PC-3 (cell line): Measurements from ENCODE around the gene LHFPL3. TPM values are rescaled to one million over a fixed set of nuclear protein-coding genes. Genes with fewer than 3 reads are reported as not detected.

Experiments
- ATAC-seq: fragments of 200-7000 bp; cut with Tn5 transposase; 2 replicates; pipeline ENCODE4 v1.9.1; 2020; ENCODE audit warnings: mild to moderate bottlenecking, moderate library complexity
- BruUV-seq: library from RNA; stranded (reverse); fragments of 400-500 nt; replicated peaks from 2 replicates; lab custom pipeline; 2021; lab: Mats Ljungman, UMichigan
- CTCF ChIA-PET: fragments of 300-600 bp; sonication (Branson Sonifier 250); formaldehyde crosslinking; loops from one replicate; lab custom pipeline; 2022; ENCODE audit warnings: antibody characterized with exemption; lab: Charles Lee
- POLR2A ChIA-PET: fragments of 300-600 bp; sonication (Branson Sonifier 250); formaldehyde crosslinking; loops from one replicate; lab custom pipeline; 2022; ENCODE audit warnings: antibody characterized with exemption; ENCODE audit not compliant: unreplicated experiment; lab: Charles Lee
- DNase-seq: peaks from one replicate; pipeline ENCODE4 v3.0.0-alpha.2; 2015
- H2AFZ ChIP-seq: fragments of 300-600 bp; sonication (generic); 2 replicates; pipeline ENCODE4 v1.6.0; 2016; ENCODE audit warnings: antibody characterized with exemption, low read length
- H3F3A ChIP-seq: fragments of 300-600 bp; sonication (generic); one replicate; pipeline ENCODE4 v1.6.0; 2017; ENCODE audit warnings: antibody characterized with exemption, low read length, control low read depth, mild to moderate bottlenecking; ENCODE audit not compliant: unreplicated experiment
- H3K27ac ChIP-seq: fragments of 300-600 bp; sonication (generic); 2 replicates; pipeline ENCODE4 v1.5.1; 2016; ENCODE audit warnings: mild to moderate bottlenecking, low read length
- H3K27me3 ChIP-seq: fragments of 300-600 bp; sonication (generic); 2 replicates; pipeline ENCODE4 v1.6.1; 2016; ENCODE audit warnings: low read length, mixed read lengths
- H3K36me3 ChIP-seq: fragments of 300-600 bp; sonication (generic); 2 replicates; pipeline ENCODE4 v1.6.1; 2016; ENCODE audit warnings: low read depth, mixed run types, low read length, mixed read lengths
- H3K4me1 ChIP-seq: fragments of 300-600 bp; sonication (generic); 2 replicates; pipeline ENCODE4 v1.5.1; 2016; ENCODE audit warnings: low read length; ENCODE audit not compliant: insufficient read depth
- H3K4me2 ChIP-seq: fragments of 300-600 bp; sonication (generic); 2 replicates; pipeline ENCODE4 v1.6.0; 2016; ENCODE audit warnings: low read length
- H3K4me3 ChIP-seq: fragments of 300-600 bp; sonication (generic); 2 replicates; pipeline ENCODE4 v1.5.1; 2016; ENCODE audit warnings: mild to moderate bottlenecking, low read length, mixed read lengths
- H3K79me2 ChIP-seq: fragments of 300-600 bp; sonication (generic); 2 replicates; pipeline ENCODE4 v1.6.1; 2017; ENCODE audit warnings: low read length, mixed read lengths
- H3K9ac ChIP-seq: fragments of 300-600 bp; sonication (generic); 2 replicates; pipeline ENCODE4 v1.6.0; 2016; ENCODE audit warnings: mild to moderate bottlenecking, low read length
- H3K9me2 ChIP-seq: fragments of 300-600 bp; sonication (generic); replicated peaks from 2 replicates; pipeline ENCODE4 v1.6.1; 2016; ENCODE audit warnings: mixed run types, low read length, mixed read lengths
- H3K9me3 ChIP-seq: fragments of 300-600 bp; sonication (generic); 2 replicates; pipeline ENCODE4 v1.6.1; 2016; ENCODE audit warnings: low read length, mixed read lengths
- H4K20me1 ChIP-seq: fragments of 300-600 bp; sonication (generic); 2 replicates; pipeline ENCODE4 v1.6.1; 2016; ENCODE audit warnings: low read length, mixed read lengths
- CTCF ChIP-seq: fragments of 300-600 bp; sonication (generic); conservative IDR thresholded peaks from 2 replicates; pipeline ENCODE4 v1.5.1; 2017; ENCODE audit warnings: antibody characterized with exemption, low read depth, mild to moderate bottlenecking, low read length
- EZH2 ChIP-seq: fragments of 300-600 bp; sonication (generic); IDR thresholded peaks from one replicate; pipeline ENCODE4 v1.6.1; 2017; ENCODE audit warnings: antibody characterized with exemption, mild to moderate bottlenecking, low read length; ENCODE audit not compliant: unreplicated experiment
- EZH2phosphoT487 ChIP-seq: fragments of 300-600 bp; sonication (generic); IDR thresholded peaks from 2 replicates; pipeline ENCODE4 v1.6.1; 2018; ENCODE audit warnings: mild to moderate bottlenecking, antibody characterized with exemption, low read length, borderline replicate concordance
- intact Hi-C: fragments of 100-400 bp; cut with micrococcal nuclease; formaldehyde crosslinking; loops from 2 replicates; pipeline ENCODE4 v1.9.0; 2023
- total RNA-seq: library from RNA; depleted of rRNA; stranded (reverse); fragments of >200 nt; gene quantifications from 2 replicates; pipeline ENCODE4 v1.2.3, GENCODE V29; 2014

Gene LHFPL3
- total RNA-seq, 1 experiment from 2014 or later, result not detected

- no peaks in the 10 kb centered on the region for H3K9me2 ChIP-seq
- intact Hi-C loops, result no loop called here
- POLR2A ChIA-PET, result no interaction called here
These were observed 38.0 kb downstream of the LHFPL3 start for GRCh38 chr7:104366390-104366789.

GRCh38 chr7:104367926-104368325, 39.5 kb downstream of the LHFPL3 start:
- H3K36me3 ChIP-seq, result no peaks in the 10 kb centered on the region
- H3K4me1 ChIP-seq, result no peaks in the 10 kb centered on the region; the same call in 1 of the 2 replicates
- H3F3A ChIP-seq, result no peaks in the 10 kb centered on the region
- no peaks in the 10 kb centered on the region for H3K9me2 ChIP-seq
- TF ChIP-seq EZH2, result no peak
- no peak for TF ChIP-seq CTCF
- no peak for TF ChIP-seq EZH2phosphoT487
- ChIA-PET POLR2A (no interaction called here), CTCF (no interaction called here)
- ATAC-seq (no peak), DNase-seq (no peak)
- H3K9ac ChIP-seq, result no peak overlapping the region
- intact Hi-C loops, result no loop called here
- H4K20me1 ChIP-seq, result no peaks in the 10 kb centered on the region
- no peaks in the 10 kb centered on the region for H3K9me3 ChIP-seq
- no peak overlapping the region for H3K27ac ChIP-seq
- H3K27me3 ChIP-seq, result peaks cover 25% of the 10 kb centered on the region; the same call in 1 of the 2 replicates
- H2AFZ ChIP-seq, result no peak overlapping the region
- no TSS peak for BruUV-seq
- H3K4me2 ChIP-seq, result no peak overlapping the region
- H3K4me3 ChIP-seq, result no peak overlapping the region
- H3K79me2 ChIP-seq, result no peaks in the 10 kb centered on the region

More at GRCh38 chr7:104366390-104366789, 38.0 kb downstream of the LHFPL3 start:
- no peaks in the 10 kb centered on the region for H3K9me3 ChIP-seq
- H3K27me3 ChIP-seq, result peaks cover 18% of the 10 kb centered on the region; the same call in 1 of the 2 replicates
- no peak overlapping the region for H3K27ac ChIP-seq
- no peaks in the 10 kb centered on the region for H4K20me1 ChIP-seq
- H3F3A ChIP-seq, result no peaks in the 10 kb centered on the region
- H3K9ac ChIP-seq, result no peak overlapping the region
- no peak for DNase-seq
- H3K4me2 ChIP-seq, result no peak overlapping the region
- no peak overlapping the region for H2AFZ ChIP-seq
- CTCF ChIA-PET, result no interaction called here
- TF ChIP-seq CTCF, result no peak
- no peak for TF ChIP-seq EZH2
- TF ChIP-seq EZH2phosphoT487, result no peak
- no peak for ATAC-seq
- no peaks in the 10 kb centered on the region for H3K79me2 ChIP-seq
- H3K36me3 ChIP-seq, result no peaks in the 10 kb centered on the region
- H3K4me1 ChIP-seq, result no peaks in the 10 kb centered on the region; the same call in 1 of the 2 replicates
- H3K4me3 ChIP-seq, result no peak overlapping the region
- no TSS peak for BruUV-seq

GRCh38 chr7:104371216-104371979, 43.0 kb downstream of the LHFPL3 start:
- ChIA-PET CTCF (no interaction called here), POLR2A (no interaction called here)
- H2AFZ ChIP-seq, result no peak overlapping the region
- H3K9me2 ChIP-seq, result no peaks in the 10 kb centered on the region
- no peak overlapping the region for H3K27ac ChIP-seq
- no peaks in the 10 kb centered on the region for H3K36me3 ChIP-seq
- H3K9me3 ChIP-seq, result no peaks in the 10 kb centered on the region
- H3K9ac ChIP-seq, result no peak overlapping the region
- H3K4me2 ChIP-seq, result no peak overlapping the region
- ATAC-seq (no peak), DNase-seq (no peak)
- H4K20me1 ChIP-seq, result no peaks in the 10 kb centered on the region
- no peak overlapping the region for H3K4me3 ChIP-seq
- TF ChIP-seq CTCF (no peak), EZH2 (no peak), EZH2phosphoT487 (no peak)
- peaks cover 23% of the 10 kb centered on the region; the same call in 1 of the 2 replicates for H3K27me3 ChIP-seq
- H3K4me1 ChIP-seq, result no peaks in the 10 kb centered on the region
- no peaks in the 10 kb centered on the region for H3K79me2 ChIP-seq
- H3F3A ChIP-seq, result no peaks in the 10 kb centered on the region
- intact Hi-C loops, result no loop called here
- no TSS peak for BruUV-seq
